ENCODE results near the gene CRYBG1. TPM values are rescaled to one million over a fixed set of nuclear protein-coding genes. Genes with fewer than 3 reads are reported as not detected.
"Not testable (repeated sequence)": the region's sequence is repeated elsewhere in the genome, so short reads cannot be mapped to it uniquely, and the experiment has no call there.

Gene CRYBG1
- total RNA-seq, 5 donors from 2014 or later (not counting 1 experiment from before 2014, with no cell fraction given) = 26.4 to 50.1 (median 38.0) TPM

DNA sequence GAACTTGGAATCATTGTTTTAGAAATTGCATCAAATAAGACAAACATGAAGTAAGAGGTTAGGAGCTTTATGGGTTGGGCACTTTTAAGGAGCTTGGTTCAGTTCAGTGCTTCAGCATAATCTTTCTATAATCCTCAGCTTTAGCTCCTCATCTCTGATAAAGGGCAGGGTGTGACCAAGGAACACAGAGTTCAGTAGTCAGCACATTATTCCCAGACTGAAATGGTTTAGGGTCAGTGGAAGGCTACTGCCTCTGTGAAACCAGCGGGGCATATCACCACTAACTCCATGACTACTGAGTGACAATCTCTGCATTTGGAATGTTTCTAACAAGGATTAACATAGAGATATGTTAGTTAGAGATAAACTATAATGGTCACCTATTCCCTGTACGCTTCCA lies 36.9 kb downstream of the CRYBG1 start:
- no peaks in the 10 kb centered on the region for H3K36me3 Mint-ChIP-seq
- no CpG with 5 or more reads among the region's 2 CpGs for WGBS (ENCODE audit: insufficient coverage)
- H3K4me3 Mint-ChIP-seq = no peak overlapping the region
- no peak overlapping the region for H3K4me3 ChIP-seq (ENCODE audit: control insufficient read depth in 1 of 2, extremely low read depth in 1 of 2, low read length in 1 of 2)
- no peaks in the 10 kb centered on the region for H3K4me1 ChIP-seq (ENCODE audit: control insufficient read depth in 1 of 2, extremely low read depth in 1 of 2, insufficient read depth in 2 of 2, low read length in 2 of 2)
- DNase-seq = no peak
- no peak overlapping the region for H3K27ac Mint-ChIP-seq
- H3K9me3 ChIP-seq = no peaks in the 10 kb centered on the region
- H3K4me1 Mint-ChIP-seq = no peaks in the 10 kb centered on the region
- ChIA-PET POLR2A (no interaction called here), CTCF (interaction anchor here (0.6 to 1.0 kb wide), 2 partner anchors 29 to 255 kb away, joined by 3 to 4 read pairs; no protein-coding TSS in a partner anchor)
- H3K27me3 ChIP-seq (replicated peaks in 1 of 2; ENCODE audit: control insufficient read depth in 2 of 2, extremely low read depth in 1 of 2, insufficient read depth in 2 of 2, low read length in 1 of 2) = peaks cover 0 to 9% of the 10 kb centered on the region in 2 experiments
- H3K27ac ChIP-seq (ENCODE audit: low read length) = no peak overlapping the region
- H3K9me3 Mint-ChIP-seq = no peaks in the 10 kb centered on the region
- H3K36me3 ChIP-seq (ENCODE audit: control insufficient read depth in 2 of 2, extremely low read depth in 1 of 2, insufficient read depth in 1 of 2, low read length in 1 of 2) = no peaks in the 10 kb centered on the region
- no peak for ATAC-seq (replicated peaks in 1 of 4)
- H3K27me3 Mint-ChIP-seq = peaks cover 10 to 28% of the 10 kb centered on the region in 2 donors

DNA sequence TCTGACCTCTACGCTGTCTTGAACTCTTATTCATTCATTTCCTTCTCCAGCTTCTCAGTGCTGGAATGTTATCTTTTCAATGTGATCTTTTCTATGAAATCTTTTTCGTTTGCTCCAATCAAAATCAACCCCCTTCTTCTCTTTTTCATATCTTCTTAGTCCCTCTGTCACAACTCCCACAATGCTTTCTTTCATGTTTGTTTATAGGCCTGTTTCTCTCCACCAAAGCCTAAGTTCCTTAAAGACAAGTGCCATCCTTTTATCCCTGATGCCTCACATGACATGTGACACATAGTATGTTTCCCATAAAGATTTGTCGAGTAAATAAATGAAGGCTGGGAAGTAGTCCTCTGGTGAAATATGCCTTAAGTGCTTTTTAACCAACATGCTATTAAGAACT lies 38.1 kb downstream of the CRYBG1 start:
- ATAC-seq (replicated peaks in 1 of 4) (no peak), DNase-seq (no peak)
- H3K27ac Mint-ChIP-seq = no peak overlapping the region
- no peaks in the 10 kb centered on the region for H3K4me1 Mint-ChIP-seq
- CTCF ChIA-PET = no interaction called here
- no peaks in the 10 kb centered on the region for H3K36me3 Mint-ChIP-seq
- POLR2A ChIA-PET = no interaction called here
- Histone ChIP-seq H3K36me3 (ENCODE audit: control insufficient read depth in 2 of 2, extremely low read depth in 1 of 2, insufficient read depth in 1 of 2, low read length in 1 of 2) (no peaks in the 10 kb centered on the region), H3K4me3 (ENCODE audit: control insufficient read depth in 1 of 2, extremely low read depth in 1 of 2, low read length in 1 of 2) (no peak overlapping the region), H3K9me3 (no peaks in the 10 kb centered on the region), H3K27ac (ENCODE audit: low read length) (no peak overlapping the region), H3K4me1 (ENCODE audit: control insufficient read depth in 1 of 2, extremely low read depth in 1 of 2, insufficient read depth in 2 of 2, low read length in 2 of 2) (no peaks in the 10 kb centered on the region), H3K27me3 (replicated peaks in 1 of 2; ENCODE audit: control insufficient read depth in 2 of 2, extremely low read depth in 1 of 2, insufficient read depth in 2 of 2, low read length in 1 of 2) (peaks cover 0 to 14% of the 10 kb centered on the region in 2 experiments)
- H3K4me3 Mint-ChIP-seq = no peak overlapping the region
- H3K9me3 Mint-ChIP-seq = peaks cover 0 to 4% (median 0%) of the 10 kb centered on the region in 3 donors
- 67% methylated on average over 1 of the region's 3 CpGs for WGBS (ENCODE audit: insufficient coverage)
- peaks cover 16 to 35% of the 10 kb centered on the region in 2 donors for H3K27me3 Mint-ChIP-seq

DNA sequence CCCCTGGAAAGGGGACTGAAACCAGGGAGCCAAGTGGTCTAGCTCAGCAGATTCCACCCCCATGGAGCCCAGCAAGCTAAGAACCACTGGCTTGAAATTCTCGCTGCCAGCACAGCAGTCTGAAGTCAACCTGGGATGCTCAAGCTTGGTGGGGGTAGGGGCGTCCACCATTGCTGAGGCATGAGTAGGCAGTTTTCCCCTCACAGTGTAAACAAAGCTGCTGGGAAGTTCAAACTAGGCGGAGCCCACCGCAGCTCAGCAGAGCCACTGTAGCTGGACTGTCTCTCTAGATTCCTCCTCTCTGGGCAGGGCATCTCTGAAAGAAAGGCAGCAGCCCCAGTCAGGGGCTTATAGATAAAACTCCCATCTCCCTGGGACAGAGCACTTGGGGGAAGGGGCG lies 44.5 kb downstream of the CRYBG1 start:
- H3K9me3 ChIP-seq; ATAC-seq (replicated peaks in 1 of 4); H3K36me3 Mint-ChIP-seq; H3K4me3 ChIP-seq (ENCODE audit: control insufficient read depth in 1 of 2, extremely low read depth in 1 of 2, low read length in 1 of 2); H3K4me3 Mint-ChIP-seq; DNase-seq; CTCF ChIA-PET; H3K27ac ChIP-seq (ENCODE audit: low read length); H3K27ac Mint-ChIP-seq; H3K36me3 ChIP-seq (ENCODE audit: control insufficient read depth in 2 of 2, extremely low read depth in 1 of 2, insufficient read depth in 1 of 2, low read length in 1 of 2); H3K4me1 Mint-ChIP-seq; H3K4me1 ChIP-seq (ENCODE audit: control insufficient read depth in 1 of 2, extremely low read depth in 1 of 2, insufficient read depth in 2 of 2, low read length in 2 of 2); POLR2A ChIA-PET: not testable (repeated sequence)
- Mint-ChIP-seq H3K9me3 (peaks cover 11 to 16% (median 13%) of the 10 kb centered on the region in 3 donors), H3K27me3 (peaks cover 50 to 53% of the 10 kb centered on the region in 2 donors)
- 71% methylated on average over 1 of the region's 5 CpGs for WGBS (ENCODE audit: insufficient coverage)
- H3K27me3 ChIP-seq (replicated peaks in 1 of 2; ENCODE audit: control insufficient read depth in 2 of 2, extremely low read depth in 1 of 2, insufficient read depth in 2 of 2, low read length in 1 of 2) = peaks cover 0 to 13% of the 10 kb centered on the region in 2 experiments

DNA sequence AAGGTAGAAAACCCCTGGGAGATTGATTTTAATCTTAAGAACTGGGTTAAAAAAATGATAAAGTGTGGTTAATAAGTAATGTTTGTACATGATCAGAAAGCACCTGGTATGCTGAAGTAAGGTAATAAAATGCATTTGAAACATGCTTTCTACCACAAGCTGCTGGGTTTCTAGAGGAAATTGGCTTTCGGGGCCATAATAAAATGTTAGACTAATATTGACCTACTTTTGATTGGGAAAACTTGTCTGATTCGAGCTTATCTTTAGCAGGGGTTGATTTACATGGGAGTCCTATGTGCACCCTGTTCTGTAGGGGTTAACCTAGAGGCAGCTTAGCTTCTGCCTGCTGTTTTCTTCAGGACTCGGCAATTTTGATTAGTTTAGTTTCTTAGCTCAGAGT lies 50.5 kb downstream of the CRYBG1 start:
- DNase-seq (no peak), ATAC-seq (replicated peaks in 1 of 4) (no peak)
- Mint-ChIP-seq H3K9me3 (peaks cover 11 to 13% (median 12%) of the 10 kb centered on the region in 3 donors), H3K27me3 (peaks cover 27 to 32% of the 10 kb centered on the region in 2 donors), H3K36me3 (peaks cover 5% of the 10 kb centered on the region), H3K4me3 (no peak overlapping the region), H3K27ac (no peak overlapping the region), H3K4me1 (no peaks in the 10 kb centered on the region)
- H3K27me3 ChIP-seq (replicated peaks in 1 of 2; ENCODE audit: control insufficient read depth in 2 of 2, extremely low read depth in 1 of 2, insufficient read depth in 2 of 2, low read length in 1 of 2) = no peaks in the 10 kb centered on the region
- H3K4me1 ChIP-seq (ENCODE audit: control insufficient read depth in 1 of 2, extremely low read depth in 1 of 2, insufficient read depth in 2 of 2, low read length in 2 of 2) = no peaks in the 10 kb centered on the region
- no peaks in the 10 kb centered on the region for H3K36me3 ChIP-seq (ENCODE audit: control insufficient read depth in 2 of 2, extremely low read depth in 1 of 2, insufficient read depth in 1 of 2, low read length in 1 of 2)
- no peak overlapping the region for H3K4me3 ChIP-seq (ENCODE audit: control insufficient read depth in 1 of 2, extremely low read depth in 1 of 2, low read length in 1 of 2)
- CTCF ChIA-PET = interaction anchor here in 1 of 2 donors (0.6 kb wide), 1 partner anchor 8 kb away, joined by 3 read pairs; no protein-coding TSS in a partner anchor
- no CpG with 5 or more reads among the region's 3 CpGs for whole genome bisulfite sequencing (ENCODE audit: insufficient coverage)
- POLR2A ChIA-PET = interaction anchor here in 1 of 2 donors (0.7 kb wide), 1 partner anchor 189 kb away, joined by 3 read pairs; no protein-coding TSS in a partner anchor
- H3K9me3 ChIP-seq = no peaks in the 10 kb centered on the region
- H3K27ac ChIP-seq (ENCODE audit: low read length) = no peak overlapping the region

DNA sequence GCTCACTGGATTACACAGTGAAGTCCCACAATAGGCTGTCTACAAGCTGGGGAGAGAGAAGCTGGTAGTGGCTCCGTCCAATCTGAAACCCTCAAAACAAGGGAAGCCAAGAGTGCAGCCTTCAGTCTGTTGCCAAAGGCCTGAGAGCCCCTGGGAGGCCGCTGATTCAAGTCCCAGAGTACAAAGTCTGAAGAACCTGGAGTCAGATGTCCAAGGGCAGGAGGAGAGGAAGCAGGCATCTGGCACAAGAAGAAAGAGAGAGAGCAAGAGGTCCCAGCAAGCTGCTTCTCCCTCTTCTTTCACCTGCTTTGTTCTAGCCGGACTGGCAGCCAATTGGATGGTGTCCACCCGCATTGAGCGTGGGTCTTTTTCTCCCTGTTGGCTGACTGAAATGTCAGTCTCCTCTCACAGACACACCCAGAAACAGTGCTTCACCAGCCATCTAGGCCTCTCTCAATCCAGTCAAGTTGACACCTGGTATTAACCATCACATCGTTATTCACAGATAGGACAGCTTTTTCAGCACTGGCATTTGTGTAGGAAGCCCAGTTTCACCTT lies 51.2 kb downstream of the CRYBG1 start:
- no peaks in the 10 kb centered on the region for H3K4me1 Mint-ChIP-seq
- Histone ChIP-seq H3K27ac (ENCODE audit: low read length) (no peak overlapping the region), H3K4me1 (ENCODE audit: control insufficient read depth in 1 of 2, extremely low read depth in 1 of 2, insufficient read depth in 2 of 2, low read length in 2 of 2) (no peaks in the 10 kb centered on the region), H3K9me3 (no peaks in the 10 kb centered on the region), H3K36me3 (ENCODE audit: control insufficient read depth in 2 of 2, extremely low read depth in 1 of 2, insufficient read depth in 1 of 2, low read length in 1 of 2) (no peaks in the 10 kb centered on the region), H3K27me3 (replicated peaks in 1 of 2; ENCODE audit: control insufficient read depth in 2 of 2, extremely low read depth in 1 of 2, insufficient read depth in 2 of 2, low read length in 1 of 2) (no peaks in the 10 kb centered on the region), H3K4me3 (ENCODE audit: control insufficient read depth in 1 of 2, extremely low read depth in 1 of 2, low read length in 1 of 2) (no peak overlapping the region)
- H3K4me3 Mint-ChIP-seq = no peak overlapping the region
- peaks cover 5% of the 10 kb centered on the region for H3K36me3 Mint-ChIP-seq
- CTCF ChIA-PET = no interaction called here
- POLR2A ChIA-PET = interaction anchor here in 1 of 2 donors (0.5 to 0.7 kb wide), 2 partner anchors 188 to 1217 kb away, joined by 3 to 4 read pairs; no protein-coding TSS in a partner anchor
- H3K9me3 Mint-ChIP-seq = peaks cover 11 to 13% (median 12%) of the 10 kb centered on the region in 3 donors
- no peak overlapping the region for H3K27ac Mint-ChIP-seq
- no peak for ATAC-seq (replicated peaks in 1 of 4)
- DNase-seq = no peak
- WGBS (ENCODE audit: insufficient coverage) = 90% methylated on average over 4 of the region's 6 CpGs
- H3K27me3 Mint-ChIP-seq = peaks cover 25 to 32% of the 10 kb centered on the region in 2 donors

DNA sequence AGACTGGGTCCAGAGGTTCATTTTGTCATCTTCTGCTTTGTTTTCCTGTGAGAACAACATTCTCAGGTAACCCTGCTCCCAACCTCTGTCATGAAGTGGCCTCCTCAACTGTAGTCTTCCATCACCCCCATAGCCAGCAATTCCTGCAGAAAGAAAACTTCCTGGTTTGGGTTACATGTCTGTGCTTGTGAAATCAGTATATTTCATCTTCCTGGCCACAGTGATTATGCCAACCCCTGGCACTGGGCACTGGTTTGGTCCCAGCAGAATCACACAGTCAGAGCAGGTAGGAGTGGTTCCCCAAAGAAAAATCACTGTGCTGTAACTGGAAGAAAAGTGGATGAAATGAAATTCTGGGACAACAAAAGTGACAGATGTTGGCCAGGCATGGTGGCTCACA lies 52.5 kb downstream of the CRYBG1 start:
- Histone ChIP-seq H3K4me3 (ENCODE audit: control insufficient read depth in 1 of 2, extremely low read depth in 1 of 2, low read length in 1 of 2) (no peak overlapping the region), H3K9me3 (no peaks in the 10 kb centered on the region), H3K27ac (ENCODE audit: low read length) (no peak overlapping the region), H3K27me3 (replicated peaks in 1 of 2; ENCODE audit: control insufficient read depth in 2 of 2, extremely low read depth in 1 of 2, insufficient read depth in 2 of 2, low read length in 1 of 2) (peaks cover 0 to 4% of the 10 kb centered on the region in 2 experiments), H3K4me1 (ENCODE audit: control insufficient read depth in 1 of 2, extremely low read depth in 1 of 2, insufficient read depth in 2 of 2, low read length in 2 of 2) (no peaks in the 10 kb centered on the region), H3K36me3 (ENCODE audit: control insufficient read depth in 2 of 2, extremely low read depth in 1 of 2, insufficient read depth in 1 of 2, low read length in 1 of 2) (no peaks in the 10 kb centered on the region)
- no peak overlapping the region for H3K27ac Mint-ChIP-seq
- no peaks in the 10 kb centered on the region for H3K36me3 Mint-ChIP-seq
- ChIA-PET CTCF (interaction anchor here in 1 of 2 donors (0.6 kb wide), 1 partner anchor 1067 kb away, joined by 3 read pairs; no protein-coding TSS in a partner anchor), POLR2A (interaction anchor here in 1 of 2 donors (0.6 kb wide), 1 partner anchor 159 kb away, joined by 5 read pairs; no protein-coding TSS in a partner anchor)
- peaks cover 20 to 27% of the 10 kb centered on the region in 2 donors for H3K27me3 Mint-ChIP-seq
- peaks cover 0 to 1% (median under 1%) of the 10 kb centered on the region in 3 donors for H3K9me3 Mint-ChIP-seq
- ATAC-seq (replicated peaks in 1 of 4) (no peak), DNase-seq (no peak)
- no peak overlapping the region for H3K4me3 Mint-ChIP-seq
- no peaks in the 10 kb centered on the region for H3K4me1 Mint-ChIP-seq
